IMR-90 (cell line): ENCODE measurements around the gene FAM234B. TPM values are rescaled to one million over a fixed set of nuclear protein-coding genes. Genes with fewer than 3 reads are reported as not detected.

Source experiments
- ATAC-seq: fragments of 200-7000 bp; cut with Tn5 transposase; 2 replicates; pipeline ENCODE4 v1.9.1; 2020; ENCODE audit warnings: low read depth, mild to moderate bottlenecking, moderate library complexity
- BruUV-seq: library from RNA; stranded (reverse); fragments of 400-500 nt; replicated peaks from 2 replicates; lab custom pipeline; 2021; lab: Mats Ljungman, UMichigan
- CTCF ChIA-PET: fragments of 300-600 bp; formaldehyde crosslinking; extraction: SDS; loops from one replicate; lab custom pipeline; 2021; ENCODE audit warnings: antibody characterized with exemption; lab: Yijun Ruan, JAX
- POLR2A ChIA-PET: fragments of 300-600 bp; sonication (Branson Sonifier 250); formaldehyde crosslinking; loops from one replicate; lab custom pipeline; 2022; ENCODE audit warnings: antibody characterized with exemption; ENCODE audit not compliant: unreplicated experiment; lab: Charles Lee
- DNase-seq: peaks from one replicate; pipeline ENCODE4 v3.0.0; 2013
- H2AFZ ChIP-seq: replicated peaks from 2 replicates; pipeline ENCODE3; 2013; ENCODE audit warnings: low read length, mild to moderate bottlenecking; ENCODE audit not compliant: poor library complexity
- H2AK5ac ChIP-seq: 2 replicates; pipeline ENCODE4 v1.6.1; 2013; ENCODE audit warnings: low read depth, low read length, inconsistent platforms
- H2AK9ac ChIP-seq: replicated peaks from 2 replicates; pipeline ENCODE3; 2013; ENCODE audit warnings: mild to moderate bottlenecking, low read depth, low read length, moderate library complexity; ENCODE audit not compliant: poor library complexity
- H2BK120ac ChIP-seq: 2 replicates; pipeline ENCODE4 v1.6.1; 2013; ENCODE audit warnings: low read depth, low read length, inconsistent platforms
- H2BK15ac ChIP-seq: 3 replicates; pipeline ENCODE4 v1.6.1; 2013; ENCODE audit warnings: low read depth, low read length, inconsistent platforms
- H2BK20ac ChIP-seq: 2 replicates; pipeline ENCODE4 v1.6.1; 2013; ENCODE audit warnings: low read depth, mild to moderate bottlenecking, inconsistent platforms, low read length, moderate library complexity
- H2BK5ac ChIP-seq: 2 replicates; pipeline ENCODE4 v1.6.1; 2013; ENCODE audit warnings: mild to moderate bottlenecking, low read depth, low read length, inconsistent platforms; ENCODE audit not compliant: poor library complexity, severe bottlenecking
- H3K14ac ChIP-seq: replicated peaks from 2 replicates; pipeline ENCODE4 v1.6.1; 2013; ENCODE audit warnings: low read depth, low read length, inconsistent platforms
- H3K18ac ChIP-seq: 2 replicates; pipeline ENCODE4 v1.6.1; 2013; ENCODE audit warnings: low read depth, low read length, control low read depth
- H3K23ac ChIP-seq: 2 replicates; pipeline ENCODE4 v1.6.1; 2013; ENCODE audit warnings: low read depth, low read length, inconsistent platforms
- H3K27ac ChIP-seq: 2 replicates; pipeline ENCODE4 v1.5.1; 2013; ENCODE audit warnings: mild to moderate bottlenecking, control low read depth, low read length; ENCODE audit not compliant: insufficient read depth
- H3K27me3 ChIP-seq: 2 replicates; pipeline ENCODE4 v1.6.1; 2013; ENCODE audit warnings: low read length; ENCODE audit not compliant: control insufficient read depth, insufficient read depth
- H3K36me3 ChIP-seq: 2 replicates; pipeline ENCODE4 v1.6.1; 2013; ENCODE audit warnings: low read length, mixed read lengths; ENCODE audit not compliant: control insufficient read depth, insufficient read depth
- H3K4ac ChIP-seq: 2 replicates; pipeline ENCODE4 v1.6.1; 2013; ENCODE audit warnings: low read depth, low read length, inconsistent platforms
- H3K4me1 ChIP-seq: 2 replicates; pipeline ENCODE4 v1.6.1; 2013; ENCODE audit warnings: low read length, mixed read lengths; ENCODE audit not compliant: control insufficient read depth, insufficient read depth
- H3K4me2 ChIP-seq: 2 replicates; pipeline ENCODE4 v1.6.1; 2013; ENCODE audit warnings: low read depth, mild to moderate bottlenecking, control low read depth, low read length, moderate library complexity
- H3K4me3 ChIP-seq: 2 replicates; pipeline ENCODE4 v1.5.1; 2013; ENCODE audit warnings: low read depth, mild to moderate bottlenecking, control low read depth, low read length, moderate library complexity; ENCODE audit not compliant: insufficient read depth
- H3K56ac ChIP-seq: 2 replicates; pipeline ENCODE4 v1.6.1; 2013; ENCODE audit warnings: low read length, inconsistent platforms; ENCODE audit not compliant: insufficient read depth; ENCODE audit errors: extremely low read depth
- H3K79me1 ChIP-seq, 2 experiments: 2 replicates each; pipeline ENCODE4 v1.6.1; 2013; ENCODE audit warnings: low read length in 2 of 2, inconsistent platforms in 1 of 2, low read depth in 1 of 2
- H3K9ac ChIP-seq: 2 replicates; pipeline ENCODE4 v1.6.1; 2013; ENCODE audit warnings: low read depth, low read length, control low read depth
- H3K9me1 ChIP-seq: 2 replicates; pipeline ENCODE4 v1.6.1; 2013; ENCODE audit warnings: low read length, inconsistent platforms; ENCODE audit not compliant: insufficient read depth
- H3K9me3 ChIP-seq: 2 replicates; pipeline ENCODE4 v1.6.1; 2013; ENCODE audit warnings: low read length; ENCODE audit not compliant: control insufficient read depth, insufficient read depth
- H4K20me1 ChIP-seq: 2 replicates; pipeline ENCODE4 v1.6.1; 2013; ENCODE audit warnings: low read length, inconsistent platforms; ENCODE audit not compliant: insufficient read depth
- H4K5ac ChIP-seq: 2 replicates; pipeline ENCODE4 v1.6.1; 2013; ENCODE audit warnings: mild to moderate bottlenecking, low read depth, low read length, control low read depth
- H4K8ac ChIP-seq, 2 experiments: 2 replicates each; pipeline ENCODE4 v1.6.1; 2013; ENCODE audit warnings: low read depth in 2 of 2, low read length in 2 of 2, control low read depth in 1 of 2, inconsistent platforms in 1 of 2
- H4K91ac ChIP-seq: 2 replicates; pipeline ENCODE4 v1.6.1; 2013; ENCODE audit warnings: low read depth, low read length, inconsistent platforms; ENCODE audit not compliant: insufficient read depth
- CHD1 ChIP-seq: IDR thresholded peaks from 2 replicates; pipeline ENCODE4 v1.6.1; 2012; ENCODE audit warnings: low read depth, low read length, improper control_type of control experiment
- CTCF ChIP-seq: conservative IDR thresholded peaks from 2 replicates; pipeline ENCODE4 v1.5.1; 2012; ENCODE audit warnings: mild to moderate bottlenecking, low read depth, low read length, improper control_type of control experiment
- RFX5 ChIP-seq: IDR thresholded peaks from 2 replicates; pipeline ENCODE4 v1.8.0; 2012; ENCODE audit warnings: low read depth, mild to moderate bottlenecking, low read length, moderate library complexity
- WGBS, 2 experiments: methylation state at CpG; one replicate each; pipeline versions ENCODE4 v1.1.5 to v1.1.7; 2013; ENCODE audit warnings: missing lambda C conversion rate in 2 of 2; ENCODE audit not compliant: insufficient read length in 1 of 2; ENCODE audit errors: extremely low coverage in 2 of 2; 5-methylcytosine and 5-hydroxymethylcytosine counted together
- dilution Hi-C: fragments of 300-500 bp; cut with HindIII; formaldehyde crosslinking; loops from one replicate; pipeline ENCODE4 v1.14.3; 2018; ENCODE audit warnings: low sequenced_read_pairs; ENCODE audit not compliant: unreplicated experiment
- in situ Hi-C: fragments of 300-500 bp; cut with MboI; formaldehyde crosslinking; loops from 3 replicates; pipeline ENCODE4 v1.14.3; 2019; ENCODE audit warnings: low sequenced_read_pairs, inconsistent platforms, mixed read lengths
- intact Hi-C: fragments of 100-400 bp; cut with micrococcal nuclease; formaldehyde crosslinking; loops from 2 replicates; pipeline ENCODE4 v1.10.0; 2022
- polyA plus RNA-seq, 3 experiments: library from polyadenylated mRNA; depleted of rRNA; stranded (reverse); fragments of >200 nt; gene quantifications; 2 replicates each; pipeline ENCODE4 v1.2.3, GENCODE V29; 2012; ENCODE audit warnings: low replicate concordance in 1 of 3
- total RNA-seq: library from RNA; depleted of rRNA; stranded (reverse); fragments of >200 nt; gene quantifications from 2 replicates; pipeline ENCODE4 v1.2.3, GENCODE V29; 2012

Gene FAM234B
- total and polyA plus RNA-seq, 2 of the 4 experiments (the other 2 are of a cell fraction), result 3.6 to 8.6 TPM

- H2AK5ac ChIP-seq, result 0 out of 2 replicates have a peak overlapping the region, but pooled peaks have one; percentile 1
- H3K27ac ChIP-seq, result no peak overlapping the region
- TF ChIP-seq CTCF (no peak), RFX5 (no peak), CHD1 (no peak)
- no peak overlapping the region for H4K8ac ChIP-seq
- H3K27me3 ChIP-seq, result no peaks in the 10 kb centered on the region
- peak overlapping the region; percentile 65; the same call in 1 of the 3 replicates for H2BK15ac ChIP-seq
- no TSS peak for BruUV-seq
- no peak overlapping the region for H4K5ac ChIP-seq
- no peak overlapping the region for H3K4me2 ChIP-seq
- DNase-seq (no peak), ATAC-seq (no peak)
- POLR2A ChIA-PET, result no interaction called here
- H3K4ac ChIP-seq, result no peak overlapping the region
- H2BK5ac ChIP-seq, result no peak overlapping the region
- H2AK9ac ChIP-seq, result no peak overlapping the region
- dilution Hi-C loops (no loop called here), in situ Hi-C loops (loop anchor here (10.0 kb wide), 1 partner anchor 219 kb away; no protein-coding TSS in a partner anchor), intact Hi-C loops (no loop called here)
- no peak overlapping the region for H3K23ac ChIP-seq
- no CpG with 5 or more reads among the region's 2 CpGs for WGBS, 2 experiments
- peaks cover 18% of the 10 kb centered on the region for H3K4me1 ChIP-seq
- H4K91ac ChIP-seq, result no peak overlapping the region
- H3K18ac ChIP-seq, result no peak overlapping the region
- H3K9me1 ChIP-seq, result peaks cover 23% of the 10 kb centered on the region
- no peak overlapping the region for H3K14ac ChIP-seq
- no peak overlapping the region for H3K56ac ChIP-seq
- no peak overlapping the region for H3K4me3 ChIP-seq
- no peak overlapping the region for H2BK120ac ChIP-seq
- H4K20me1 ChIP-seq, result peaks cover 3% of the 10 kb centered on the region; the same call in 1 of the 2 replicates
- no peaks in the 10 kb centered on the region for H3K36me3 ChIP-seq
- H3K9me3 ChIP-seq, result no peaks in the 10 kb centered on the region
- CTCF ChIA-PET, result no interaction called here
- H3K79me1 ChIP-seq, result peaks cover 7 to 26% of the 10 kb centered on the region in 2 experiments
- H2AFZ ChIP-seq, result no peak overlapping the region
- no peak overlapping the region for H3K9ac ChIP-seq
- no peak overlapping the region for H2BK20ac ChIP-seq
These were observed 38.5 kb upstream of the FAM234B start for GRCh38 chr12:13005649-13006048.
